Measurements from ENCODE around the gene TTC34. TPM values are rescaled to one million over a fixed set of nuclear protein-coding genes. Genes with fewer than 3 reads are reported as not detected.
"Not testable (repeated sequence)": the region's sequence is repeated elsewhere in the genome, so short reads cannot be mapped to it uniquely, and the experiment has no call there.

TTC34 gene
- total and polyA plus RNA-seq, 2 experiments from 2014 or later, result 0.05 to 0.22 TPM

- Histone ChIP-seq H3K4me1 (ENCODE audit: insufficient read depth) (no peaks in the 10 kb centered on the region), H3K79me2 (ENCODE audit: insufficient read depth) (no peaks in the 10 kb centered on the region), H3F3A (ENCODE audit: insufficient read depth) (no peaks in the 10 kb centered on the region), H3K9me3 (ENCODE audit: low read depth) (peaks cover 4% of the 10 kb centered on the region), H3K4me2 (ENCODE audit: unreplicated experiment) (no peak overlapping the region), H3K27ac (no peak overlapping the region), H3K27me3 (replicated peaks; ENCODE audit: insufficient read depth) (no peaks in the 10 kb centered on the region), H2AFZ (no peak overlapping the region), H3K4me3 (no peak overlapping the region), H3K9ac (no peak overlapping the region), H4K20me1 (ENCODE audit: insufficient read depth) (no peaks in the 10 kb centered on the region), H3K9me2 (ENCODE audit: insufficient read depth) (no peaks in the 10 kb centered on the region), H3K36me3 (ENCODE audit: low read depth) (no peaks in the 10 kb centered on the region)
- no peak for TF ChIP-seq EZH2 (IDR thresholded peaks at IDR 0.05; ENCODE audit: insufficient read depth, poor library complexity, severe bottlenecking)
- no peak for TF ChIP-seq EZH2phosphoT487 (IDR thresholded peaks at IDR 0.05; ENCODE audit: insufficient read depth, low read depth)
- 21 to 22% methylated on average over 11 to 12 of the region's 12 CpGs for WGBS, 2 experiments (ENCODE audit: low coverage in 1 of 2, low lambda C conversion rate in 2 of 2, missing lambda C conversion rate in 2 of 2)
- DNase-seq, result no peak
- in situ Hi-C loops (cut with MboI), result no loop called here
Measured at GRCh38 chr1:2777424-2778219, 23.9 kb downstream of the TTC34 start.

GRCh38 chr1:2775333-2775732, 26.2 kb downstream of the TTC34 start:
- H3K9ac ChIP-seq; in situ Hi-C loops (cut with MboI); DNase-seq; H3K4me2 ChIP-seq (ENCODE audit: unreplicated experiment); H3K9me3 ChIP-seq (ENCODE audit: low read depth); H3K27ac ChIP-seq; H2AFZ ChIP-seq; H3K9me2 ChIP-seq (ENCODE audit: insufficient read depth); H4K20me1 ChIP-seq (ENCODE audit: insufficient read depth); H3F3A ChIP-seq (ENCODE audit: insufficient read depth); H3K27me3 ChIP-seq (replicated peaks; ENCODE audit: insufficient read depth); H3K36me3 ChIP-seq (ENCODE audit: low read depth); H3K4me1 ChIP-seq (ENCODE audit: insufficient read depth); H3K79me2 ChIP-seq (ENCODE audit: insufficient read depth); H3K4me3 ChIP-seq: not testable (repeated sequence)
- WGBS, 2 experiments (ENCODE audit: low coverage in 1 of 2, low lambda C conversion rate in 2 of 2, missing lambda C conversion rate in 2 of 2), result 62 to 64% methylated on average over 4 of the region's 4 CpGs

- H3K27me3 ChIP-seq (replicated peaks; ENCODE audit: insufficient read depth); H3K4me3 ChIP-seq; H2AFZ ChIP-seq; H3K9me3 ChIP-seq (ENCODE audit: low read depth); H3K4me2 ChIP-seq (ENCODE audit: unreplicated experiment); H3K9me2 ChIP-seq (ENCODE audit: insufficient read depth); DNase-seq; H3K36me3 ChIP-seq (ENCODE audit: low read depth); H3K4me1 ChIP-seq (ENCODE audit: insufficient read depth); H3K79me2 ChIP-seq (ENCODE audit: insufficient read depth); H3K27ac ChIP-seq; in situ Hi-C loops (cut with MboI); H4K20me1 ChIP-seq (ENCODE audit: insufficient read depth); H3F3A ChIP-seq (ENCODE audit: insufficient read depth); H3K9ac ChIP-seq: not testable (repeated sequence)
- WGBS, 2 experiments (ENCODE audit: low coverage in 1 of 2, low lambda C conversion rate in 2 of 2, missing lambda C conversion rate in 2 of 2), result 41 to 49% methylated on average over 8 of the region's 8 CpGs
Measured at GRCh38 chr1:2768052-2768451, 33.4 kb downstream of the TTC34 start.

- H3K4me1 ChIP-seq (ENCODE audit: insufficient read depth); DNase-seq; H3K9ac ChIP-seq; H3K27ac ChIP-seq; H3F3A ChIP-seq (ENCODE audit: insufficient read depth); H3K4me3 ChIP-seq; H3K9me3 ChIP-seq (ENCODE audit: low read depth); H3K79me2 ChIP-seq (ENCODE audit: insufficient read depth); H3K4me2 ChIP-seq (ENCODE audit: unreplicated experiment); H3K9me2 ChIP-seq (ENCODE audit: insufficient read depth); H3K27me3 ChIP-seq (replicated peaks; ENCODE audit: insufficient read depth); in situ Hi-C loops (cut with MboI); H3K36me3 ChIP-seq (ENCODE audit: low read depth); H2AFZ ChIP-seq; H4K20me1 ChIP-seq (ENCODE audit: insufficient read depth): not testable (repeated sequence)
- WGBS, 2 experiments (ENCODE audit: low coverage in 1 of 2, low lambda C conversion rate in 2 of 2, missing lambda C conversion rate in 2 of 2), result 33 to 39% methylated on average over 9 to 12 of the region's 13 CpGs
Measured at GRCh38 chr1:2759433-2759832, 42.1 kb downstream of the TTC34 start.

- H3K9ac ChIP-seq; H3K9me3 ChIP-seq (ENCODE audit: low read depth); H4K20me1 ChIP-seq (ENCODE audit: insufficient read depth); H3F3A ChIP-seq (ENCODE audit: insufficient read depth); H3K36me3 ChIP-seq (ENCODE audit: low read depth); H3K27ac ChIP-seq; H3K4me3 ChIP-seq; H3K27me3 ChIP-seq (replicated peaks; ENCODE audit: insufficient read depth); H3K79me2 ChIP-seq (ENCODE audit: insufficient read depth); H2AFZ ChIP-seq; in situ Hi-C loops (cut with MboI); H3K4me1 ChIP-seq (ENCODE audit: insufficient read depth); H3K9me2 ChIP-seq (ENCODE audit: insufficient read depth); H3K4me2 ChIP-seq (ENCODE audit: unreplicated experiment); DNase-seq: not testable (repeated sequence)
- 31 to 42% methylated on average over 5 to 9 of the region's 13 CpGs for WGBS, 2 experiments (ENCODE audit: low coverage in 1 of 2, low lambda C conversion rate in 2 of 2, missing lambda C conversion rate in 2 of 2)
Measured at GRCh38 chr1:2757519-2757918, 44.0 kb downstream of the TTC34 start.

- H3K4me1 ChIP-seq (ENCODE audit: insufficient read depth); H3K79me2 ChIP-seq (ENCODE audit: insufficient read depth); H3F3A ChIP-seq (ENCODE audit: insufficient read depth); H2AFZ ChIP-seq; H3K27me3 ChIP-seq (replicated peaks; ENCODE audit: insufficient read depth); in situ Hi-C loops (cut with MboI); H3K9me2 ChIP-seq (ENCODE audit: insufficient read depth); DNase-seq; H3K4me3 ChIP-seq; H3K4me2 ChIP-seq (ENCODE audit: unreplicated experiment); H3K9ac ChIP-seq; H3K36me3 ChIP-seq (ENCODE audit: low read depth); H3K9me3 ChIP-seq (ENCODE audit: low read depth); H3K27ac ChIP-seq; H4K20me1 ChIP-seq (ENCODE audit: insufficient read depth): not testable (repeated sequence)
- WGBS, 2 experiments (ENCODE audit: low coverage in 1 of 2, low lambda C conversion rate in 2 of 2, missing lambda C conversion rate in 2 of 2), result 25 to 32% methylated on average over 6 to 7 of the region's 14 CpGs
Measured at GRCh38 chr1:2755426-2755825, 46.1 kb downstream of the TTC34 start.

GRCh38 chr1:2754597-2754996, 46.9 kb downstream of the TTC34 start:
- H3K27me3 ChIP-seq (replicated peaks; ENCODE audit: insufficient read depth); H3K9me2 ChIP-seq (ENCODE audit: insufficient read depth); H3K4me2 ChIP-seq (ENCODE audit: unreplicated experiment); H2AFZ ChIP-seq; H3K4me1 ChIP-seq (ENCODE audit: insufficient read depth); DNase-seq; H3K79me2 ChIP-seq (ENCODE audit: insufficient read depth); H4K20me1 ChIP-seq (ENCODE audit: insufficient read depth); H3K9me3 ChIP-seq (ENCODE audit: low read depth); H3K27ac ChIP-seq; H3K36me3 ChIP-seq (ENCODE audit: low read depth); H3K4me3 ChIP-seq; H3F3A ChIP-seq (ENCODE audit: insufficient read depth); in situ Hi-C loops (cut with MboI); H3K9ac ChIP-seq: not testable (repeated sequence)
- 24 to 31% methylated on average over 2 to 4 of the region's 10 CpGs for WGBS, 2 experiments (ENCODE audit: low coverage in 1 of 2, low lambda C conversion rate in 2 of 2, missing lambda C conversion rate in 2 of 2)

Measured in GM23248 (cell line).